ENCODE data around the gene SYNE4.

GRCh38 chr19:35987571-35987896 lies 21.1 kb downstream of the SYNE4 start:
- TF ChIP-seq CTCF (IDR thresholded peaks at IDR 0.05) (no peak), GABPA (IDR thresholded peaks at IDR 0.05; ENCODE audit: low read depth) (no peak), EZH2phosphoT487 (IDR thresholded peaks at IDR 0.05; ENCODE audit: borderline replicate concordance, low read depth) (no peak), POLR2AphosphoS5 (IDR thresholded peaks at IDR 0.05; ENCODE audit: low read depth, low read length) (no peak), EP300 (IDR thresholded peaks at IDR 0.05; ENCODE audit: borderline replicate concordance in 1 of 2, low read depth in 1 of 2, low read length in 1 of 2) (no peak), REST (IDR thresholded peaks at IDR 0.05; ENCODE audit: low read depth, low read length) (no peak), SIN3A (IDR thresholded peaks at IDR 0.05; ENCODE audit: borderline replicate concordance, low read depth, low read length) (no peak), RCOR1 (IDR thresholded peaks at IDR 0.05; ENCODE audit: low read length) (no peak), PBX3 (IDR thresholded peaks at IDR 0.05) (no peak), FOXJ3 (CRISPR knock-in tag; IDR thresholded peaks at IDR 0.05) (no peak), NFIC (IDR thresholded peaks at IDR 0.05; ENCODE audit: borderline replicate concordance) (no peak)
